A549 (cell line): ENCODE data around the gene TMEM116. TPM values are rescaled to one million over a fixed set of nuclear protein-coding genes. Genes with fewer than 3 reads are reported as not detected.
A peak's percentile ranks its signal among the peaks of the same experiment; 100 is the strongest.

ENCODE experiments used
- ATAC-seq, 2 experiments: fragments of 200-7000 bp in 1 of 2; fragments of >200 bp in 1 of 2; cut with Nextera tagmentation in 1 of 2; cut with Tn5 transposase in 1 of 2; 3 replicates each; pipeline versions ENCODE4 v1.8.0 to v1.9.1; 2018 to 2020; ENCODE audit warnings: mild to moderate bottlenecking in 1 of 2, moderate library complexity in 1 of 2
- CTCF ChIA-PET: fragments of 300-600 bp; sonication (Branson Sonifier 250); formaldehyde crosslinking; extraction: SDS; loops from one replicate; lab custom pipeline; 2021; ENCODE audit warnings: antibody characterized with exemption, inconsistent platforms; lab: Yijun Ruan, JAX
- POLR2A ChIA-PET: fragments of 350-600 bp; formaldehyde crosslinking; extraction: SDS; loops from one replicate; lab custom pipeline; 2021; ENCODE audit warnings: antibody characterized with exemption, inconsistent platforms; lab: Yijun Ruan, JAX
- DNase-seq, 2 experiments: peaks; one replicate each; pipeline versions ENCODE4 v3.0.0 to v3.0.0-alpha.2; 2011 to 2016; ENCODE audit warnings: low read depth in 1 of 2, low spot score in 1 of 2
- FAIRE-seq: peaks from 2 replicates; lab custom pipeline; 2011; peaks lifted over from hg19 to GRCh38; lab: Jason Lieb, UNC
- H3K27ac ChIP-seq, 2 experiments: fragments of >200 bp; sonication (Bioruptor Twin); formaldehyde crosslinking; 3 replicates each; pipeline ENCODE4 v1.5.1; 2016 to 2017
- H3K4me1 ChIP-seq: fragments of >200 bp; sonication (Bioruptor Twin); formaldehyde crosslinking; 3 replicates; pipeline ENCODE4 v1.6.1; 2016
- H3K4me2 ChIP-seq: fragments of >200 bp; sonication (Bioruptor Twin); formaldehyde crosslinking; 3 replicates; pipeline ENCODE4 v1.6.1; 2016
- H3K4me3 ChIP-seq: fragments of >200 bp; sonication (Bioruptor Twin); formaldehyde crosslinking; 3 replicates; pipeline ENCODE4 v1.5.1; 2016
- H3K9me3 ChIP-seq: fragments of >200 bp; sonication (Bioruptor Twin); formaldehyde crosslinking; 3 replicates; pipeline ENCODE4 v1.6.1; 2016
- ATOH8 ChIP-seq: fragments of 250-450 bp; sonication (Bioruptor Pico); IDR thresholded peaks from 2 replicates; pipeline ENCODE4 v1.5.0; 2020; ENCODE audit warnings: low read depth, mild to moderate bottlenecking, moderate library complexity
- CBX2 ChIP-seq: fragments of 200-600 bp; sonication (generic); IDR thresholded peaks from 2 replicates; pipeline ENCODE4 v1.6.1; 2016; ENCODE audit warnings: low read depth, mild to moderate bottlenecking, borderline replicate concordance
- FOSB ChIP-seq: fragments of 250-450 bp; sonication (Bioruptor Pico); IDR thresholded peaks from 2 replicates; pipeline ENCODE4 v1.5.0; 2020; ENCODE audit warnings: mild to moderate bottlenecking, moderate library complexity
- FOSL2 ChIP-seq, 2 experiments: fragments of 450-650 bp in 1 of 2; fragments of >200 bp in 1 of 2; sonication (Bioruptor Twin) in 1 of 2; formaldehyde crosslinking; IDR thresholded peaks; 2 replicates each; pipeline versions ENCODE4 v1.5.0 to v1.6.1; 2016 to 2020; ENCODE audit warnings: mild to moderate bottlenecking in 1 of 2, moderate library complexity in 1 of 2
- HDAC2 ChIP-seq: fragments of 200-600 bp; sonication (generic); IDR thresholded peaks from 2 replicates; pipeline ENCODE4 v1.6.1; 2016
- HOXA7 ChIP-seq: fragments of 250-450 bp; sonication (Bioruptor Pico); IDR thresholded peaks from 2 replicates; pipeline ENCODE4 v1.5.0; 2020; ENCODE audit warnings: mild to moderate bottlenecking, moderate library complexity
- HOXB13 ChIP-seq: fragments of 250-450 bp; sonication (Bioruptor Pico); IDR thresholded peaks from 2 replicates; pipeline ENCODE4 v1.5.0; 2020; ENCODE audit warnings: low read depth, mild to moderate bottlenecking, moderate library complexity
- JUN ChIP-seq, 2 experiments: fragments of >200 bp; sonication (Bioruptor Twin); formaldehyde crosslinking; IDR thresholded peaks; 2 replicates in 1 of 2; 3 replicates in 1 of 2; pipeline ENCODE4 v1.6.1; 2016 to 2017
- MAFK ChIP-seq: fragments of 450-650 bp; IDR thresholded peaks from 2 replicates; pipeline ENCODE4 v1.6.1; 2014; ENCODE audit not compliant: partially characterized antibody
- PBX3 ChIP-seq: IDR thresholded peaks from 2 replicates; pipeline ENCODE4 v1.6.1; 2012
- POLR2A ChIP-seq: IDR thresholded peaks from 2 replicates; pipeline ENCODE4 v1.6.1; 2012; ENCODE audit warnings: mild to moderate bottlenecking, low read length
- POLR2AphosphoS2 ChIP-seq: conservative IDR thresholded peaks from 2 replicates; pipeline ENCODE4 v1.6.1; 2012; ENCODE audit warnings: low read length, improper control_type of control experiment, inconsistent platforms
- RFX5 ChIP-seq: fragments of 450-650 bp; IDR thresholded peaks from 2 replicates; pipeline ENCODE4 v1.7.1; 2014; ENCODE audit warnings: antibody characterized with exemption, mild to moderate bottlenecking, moderate library complexity
- RNF2 ChIP-seq: fragments of 200-600 bp; sonication (generic); IDR thresholded peaks from 2 replicates; pipeline ENCODE4 v1.6.1; 2016; ENCODE audit warnings: low read depth, mild to moderate bottlenecking, antibody characterized with exemption, moderate library complexity, borderline replicate concordance
- SREBF2 ChIP-seq: fragments of 450-650 bp; IDR thresholded peaks from 2 replicates; pipeline ENCODE4 v1.6.1; 2014; ENCODE audit warnings: mild to moderate bottlenecking, moderate library complexity
- TP53 ChIP-seq: fragments of 250-450 bp; sonication (Bioruptor Pico); IDR thresholded peaks from 2 replicates; pipeline ENCODE4 v1.5.0; 2021; ENCODE audit warnings: mild to moderate bottlenecking, moderate library complexity
- USF2 ChIP-seq: fragments of 450-650 bp; IDR thresholded peaks from 2 replicates; pipeline ENCODE4 v1.6.1; 2014; ENCODE audit warnings: antibody characterized with exemption
- ZFP36 ChIP-seq: fragments of 450-650 bp; IDR thresholded peaks from 2 replicates; pipeline ENCODE4 v1.6.1; 2014; ENCODE audit warnings: borderline replicate concordance; ENCODE audit not compliant: partially characterized antibody
- ZSCAN20 ChIP-seq: fragments of 250-450 bp; sonication (Bioruptor Pico); IDR thresholded peaks from 2 replicates; pipeline ENCODE4 v1.8.0; 2022; ENCODE audit warnings: mild to moderate bottlenecking, moderate library complexity
- WGBS: methylation state at CpG from one replicate; pipeline ENCODE4 v1.1.6; 2017; ENCODE audit errors: missing lambda C conversion rate; 5-methylcytosine and 5-hydroxymethylcytosine counted together
- polyA plus RNA-seq, 4 experiments: library from polyadenylated mRNA; depleted of rRNA in 3 of 4; stranded (reverse); fragments of >200 nt; fragmentation: RNase III in 1 of 4; extraction: RNeasy Plus Mini Kit Qiagen cat#74134 plus additional on column Dnase treatment in 1 of 4; gene quantifications; 2 replicates in 3 of 4; 3 replicates in 1 of 4; pipeline ENCODE4 v1.2.3, GENCODE V29; 2011 to 2017

The TMEM116 gene
- polyA plus RNA-seq, 2 of the 4 experiments (the other 2 are of a cell fraction) = 11.0 to 22.4 TPM

GRCh38 chr12:112020947-112021457 lies 8.0 kb upstream of the TMEM116 start:
- TF ChIP-seq RNF2 (no peak), HOXB13 (CRISPR knock-in tag) (no peak)
- WGBS = 88% methylated on average over 8 of the region's 8 CpGs
- H3K27ac ChIP-seq = no peak overlapping the region

GRCh38 chr12:112018571-112019237 lies 5.7 kb upstream of the TMEM116 start:
- DNase-seq (no peak), ATAC-seq (peak in 1 of 2 experiments; percentile 9; a peak in 2 of 6 replicates), FAIRE-seq (no peak)
- ChIA-PET POLR2A (no interaction called here), CTCF (interaction anchor here (0.7 kb wide), 1 partner anchor 61 kb away, joined by 3 read pairs; no protein-coding TSS in a partner anchor)
- TF ChIP-seq JUN (IDR thresholded peaks at IDR 0.05) (no peak), POLR2AphosphoS2 (peak; percentile 11; the same call in 1 of the 2 replicates)
- Histone ChIP-seq H3K4me2 (peak overlapping the region; percentile 40), H3K4me3 (no peak overlapping the region), H3K27ac (peak overlapping the region in 1 of 2 experiments; percentile 6; a peak in 1 of 6 replicates), H3K4me1 (peaks cover 23% of the 10 kb centered on the region), H3K9me3 (no peaks in the 10 kb centered on the region)
- WGBS = 75% methylated on average over 2 of the region's 2 CpGs

More at GRCh38 chr12:112020947-112021457, 8.0 kb upstream of the TMEM116 start:
- DNase-seq (no peak), ATAC-seq (no peak), FAIRE-seq (no peak)
- Histone ChIP-seq H3K4me3 (no peak overlapping the region), H3K4me1 (peaks cover 16% of the 10 kb centered on the region), H3K4me2 (no peak overlapping the region), H3K9me3 (no peaks in the 10 kb centered on the region)
- CTCF ChIA-PET = interaction anchor here (1.1 to 4.0 kb wide), 5 partner anchors 7 to 367 kb away, joined by 3 to 19 read pairs (median 5); partner anchors contain the start of genes ERP29 and TMEM116
- POLR2A ChIA-PET = interaction anchor here (1.5 kb wide), 1 partner anchor 27 kb away, joined by 3 read pairs; no protein-coding TSS in a partner anchor

- no peak overlapping the region for H3K4me3 ChIP-seq
- ChIA-PET POLR2A (interaction anchor here (0.6 kb wide), 1 partner anchor 278 kb away, joined by 4 read pairs; no protein-coding TSS in a partner anchor), CTCF (interaction anchor here (0.6 kb wide), 2 partner anchors 20 to 72 kb away, joined by 3 read pairs; no protein-coding TSS in a partner anchor)
- no peak overlapping the region for H3K27ac ChIP-seq
- no peak for DNase-seq
- ATAC-seq = no peak
- 94% methylated on average over 1 of the region's 1 CpG for WGBS
- FAIRE-seq = no peak
- H3K4me1 ChIP-seq = peaks cover 23% of the 10 kb centered on the region
- no peaks in the 10 kb centered on the region for H3K9me3 ChIP-seq
- no peak overlapping the region for H3K4me2 ChIP-seq
- TF ChIP-seq ZSCAN20 (CRISPR knock-in tag) = no peak
- no peak for TF ChIP-seq HOXA7 (CRISPR knock-in tag)
- no peak for TF ChIP-seq ZFP36
- no peak for TF ChIP-seq TP53 (CRISPR knock-in tag)
- TF ChIP-seq CBX2 = no peak
- no peak for TF ChIP-seq FOSB (CRISPR knock-in tag)
- no peak for TF ChIP-seq ATOH8 (CRISPR knock-in tag)
- no peak for TF ChIP-seq USF2
- TF ChIP-seq RFX5 = no peak
- TF ChIP-seq HDAC2 = no peak
- TF ChIP-seq POLR2AphosphoS2 = no peak
- no peak for TF ChIP-seq POLR2A
- no peak for TF ChIP-seq SREBF2
- no peak for TF ChIP-seq MAFK
- TF ChIP-seq FOSL2 (IDR thresholded peaks at IDR 0.05) = no peak
- no peak for TF ChIP-seq FOSL2 (CRISPR knock-in tag; IDR thresholded peaks at IDR 0.05)
- TF ChIP-seq PBX3 = no peak
Measured at GRCh38 chr12:112017041-112017440, 4.1 kb upstream of the TMEM116 start.
